Measurements from ENCODE around the gene DRG2.

- TF ChIP-seq EZH2phosphoT487 (IDR thresholded peaks at IDR 0.05; ENCODE audit: borderline replicate concordance) (no peak), CTCF (conservative IDR thresholded peaks at IDR 0.05; ENCODE audit: low read length) (no peak)
Measured at GRCh38 chr17:18116078-18116477, 28.3 kb downstream of the DRG2 start.
